RWPE2 (cell line): ENCODE measurements around the gene CALD1.

Experiments used
- ATAC-seq: fragments of 200-7000 bp; cut with Tn5 transposase; 3 replicates; pipeline ENCODE4 v1.9.1; 2021; ENCODE audit warnings: low read depth
- DNase-seq: peaks from one replicate; pipeline ENCODE4 v3.0.0-alpha.2; 2020; ENCODE audit warnings: low spot score
- H3K27ac ChIP-seq: fragments of 450-650 bp; 2 replicates; pipeline ENCODE4 v1.5.1; 2017; ENCODE audit warnings: mild to moderate bottlenecking; ENCODE audit not compliant: poor library complexity, severe bottlenecking
- H3K27me3 ChIP-seq: fragments of 250-450 bp; sonication (Bioruptor Pico); 2 replicates; pipeline ENCODE4 v1.5.1; 2021; ENCODE audit warnings: mild to moderate bottlenecking, moderate library complexity; ENCODE audit not compliant: insufficient read depth, poor library complexity, severe bottlenecking
- H3K36me3 ChIP-seq: fragments of 250-450 bp; sonication (Bioruptor Pico); 2 replicates; pipeline ENCODE4 v1.5.1; 2020; ENCODE audit warnings: low read depth, mild to moderate bottlenecking, moderate library complexity
- H3K4me1 ChIP-seq: fragments of 250-450 bp; sonication (Bioruptor Pico); 2 replicates; pipeline ENCODE4 v1.5.1; 2021; ENCODE audit warnings: mild to moderate bottlenecking, moderate library complexity; ENCODE audit not compliant: insufficient read depth, poor library complexity, severe bottlenecking
- H3K4me3 ChIP-seq: fragments of 250-450 bp; sonication (Bioruptor Pico); 2 replicates; pipeline ENCODE4 v1.5.1; 2021; ENCODE audit warnings: mild to moderate bottlenecking, moderate library complexity; ENCODE audit not compliant: severe bottlenecking
- H3K9me3 ChIP-seq: fragments of 250-450 bp; sonication (Bioruptor Pico); 2 replicates; pipeline ENCODE4 v1.5.1; 2021; ENCODE audit warnings: mild to moderate bottlenecking, moderate library complexity; ENCODE audit not compliant: severe bottlenecking
- CTCF ChIP-seq: fragments of 450-650 bp; IDR thresholded peaks from one replicate; pipeline ENCODE4 v1.5.1; 2017; ENCODE audit warnings: mild to moderate bottlenecking, moderate library complexity; ENCODE audit not compliant: poor library complexity, severe bottlenecking

CALD1 gene

GRCh38 chr7:134899729-134900128 is 120.3 kb downstream of the CALD1 start:
- DNase-seq (no peak), ATAC-seq (peak; percentile 97)
- peaks cover 42% of the 10 kb centered on the region for H3K36me3 ChIP-seq
- H3K9me3 ChIP-seq, result peaks cover 16% of the 10 kb centered on the region
- no peaks in the 10 kb centered on the region for H3K27me3 ChIP-seq
- no peak overlapping the region for H3K4me3 ChIP-seq
- TF ChIP-seq CTCF, result no peak
- peaks cover 18% of the 10 kb centered on the region for H3K4me1 ChIP-seq
- H3K27ac ChIP-seq, result peak overlapping the region; percentile 83

GRCh38 chr7:134900166-134900982 is 120.9 kb downstream of the CALD1 start:
- no peak overlapping the region for H3K4me3 ChIP-seq
- H3K36me3 ChIP-seq, result peaks cover 36% of the 10 kb centered on the region
- no peaks in the 10 kb centered on the region for H3K27me3 ChIP-seq
- TF ChIP-seq CTCF, result no peak
- ATAC-seq, result no peak
- H3K9me3 ChIP-seq, result peaks cover 13% of the 10 kb centered on the region
- no peak for DNase-seq
- peaks cover 18% of the 10 kb centered on the region for H3K4me1 ChIP-seq
- H3K27ac ChIP-seq, result peak overlapping the region; percentile 83

- Histone ChIP-seq H3K27ac (peak overlapping the region; percentile 8), H3K27me3 (no peaks in the 10 kb centered on the region), H3K9me3 (peaks cover 1% of the 10 kb centered on the region), H3K36me3 (peaks cover 27% of the 10 kb centered on the region), H3K4me3 (no peak overlapping the region), H3K4me1 (peaks cover 18% of the 10 kb centered on the region)
- no peak for TF ChIP-seq CTCF
- ATAC-seq (no peak), DNase-seq (no peak)
Observed at GRCh38 chr7:134901389-134902020, 122.1 kb downstream of the CALD1 start.

GRCh38 chr7:134902058-134902457 is 122.6 kb downstream of the CALD1 start:
- DNase-seq (no peak), ATAC-seq (no peak)
- no peak for TF ChIP-seq CTCF
- Histone ChIP-seq H3K27ac (no peak overlapping the region), H3K36me3 (peaks cover 24% of the 10 kb centered on the region), H3K27me3 (no peaks in the 10 kb centered on the region), H3K4me3 (no peak overlapping the region), H3K4me1 (peaks cover 23% of the 10 kb centered on the region), H3K9me3 (no peaks in the 10 kb centered on the region)
